Stomach smooth muscle (tissue), 2 donors: ENCODE data around the gene PYGL.

Source experiments
- H3K27ac ChIP-seq: one replicate; pipeline ENCODE4 v1.7.0; 2013; ENCODE audit warnings: mild to moderate bottlenecking, low read length, inconsistent platforms
- H3K27me3 ChIP-seq, 2 donors: one replicate each; pipeline ENCODE4 v1.7.0; 2013; ENCODE audit warnings: low read length in 2 of 2; ENCODE audit not compliant: insufficient read depth in 2 of 2, control insufficient read depth in 1 of 2
- H3K36me3 ChIP-seq, 2 donors: one replicate each; pipeline ENCODE4 v1.7.0; 2013; ENCODE audit warnings: low read length in 2 of 2; ENCODE audit not compliant: control insufficient read depth in 2 of 2, insufficient read depth in 2 of 2
- H3K4me1 ChIP-seq: one replicate; pipeline ENCODE4 v1.7.0; 2013; ENCODE audit warnings: low read length; ENCODE audit not compliant: control insufficient read depth, insufficient read depth
- H3K4me3 ChIP-seq, 2 donors: one replicate each; pipeline ENCODE4 v1.7.0; 2013; ENCODE audit warnings: low read length in 2 of 2
- H3K9ac ChIP-seq, 2 donors: one replicate each; pipeline ENCODE4 v1.7.0; 2013; ENCODE audit warnings: low read length in 2 of 2, mild to moderate bottlenecking in 1 of 2
- H3K9me3 ChIP-seq, 2 donors: one replicate each; pipeline ENCODE4 v1.7.0; 2013; ENCODE audit warnings: low read length in 2 of 2; ENCODE audit not compliant: control insufficient read depth in 2 of 2
- donor health status: healthy.
- donor health status: Pancreatic carcinoma.

The PYGL gene

DNA sequence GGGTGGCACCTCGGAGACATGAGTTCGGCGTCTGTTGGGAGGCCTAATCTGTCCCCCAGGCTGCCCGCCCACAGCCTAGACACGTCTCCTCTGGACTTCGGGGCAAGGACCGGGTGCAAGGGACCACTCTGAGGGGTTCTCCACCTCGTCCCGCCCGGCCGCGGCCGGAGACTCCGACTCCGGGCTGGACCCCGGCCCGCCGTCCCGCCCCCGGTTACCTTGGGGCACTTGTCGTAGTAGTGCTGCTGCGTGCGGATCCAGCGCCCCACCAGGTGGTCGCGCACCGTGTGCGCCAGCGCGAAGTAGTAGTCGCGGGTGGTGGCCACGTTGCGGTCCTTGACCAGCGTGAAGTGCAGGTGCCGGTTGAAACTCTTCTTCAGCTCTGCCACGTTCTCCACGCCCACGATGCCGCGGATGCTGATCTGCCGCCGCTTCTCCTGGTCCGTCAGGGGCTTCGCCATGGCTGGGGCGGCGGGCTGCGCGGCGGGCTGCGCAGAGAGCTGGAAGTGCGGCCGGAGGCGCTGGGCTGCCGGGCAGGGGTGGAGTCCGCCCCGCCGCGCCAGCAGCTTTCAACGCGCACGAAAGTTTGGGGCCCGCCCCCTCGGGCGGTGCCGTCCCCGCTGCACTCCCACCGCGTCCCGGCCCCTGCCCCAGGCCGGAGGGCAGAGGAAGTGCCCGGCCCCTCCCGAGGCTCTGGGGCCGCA, at the start of gene PYGL:
PYGL (minus strand) TSS at position 541 of the 704 bp plus-strand sequence; CDS start at position 461, 80 bp downstream.
- H3K27ac ChIP-seq, result no peak within 1 kb of the TSS
- peaks cover 0 to 3% of the 10 kb centered on the region in 2 donors for H3K36me3 ChIP-seq
- peak within 1 kb of the TSS; percentile 81 to 88 for H3K4me3 ChIP-seq
- peak within 1 kb of the TSS; percentile 60 to 67 for H3K9ac ChIP-seq
- H3K27me3 ChIP-seq, result peaks cover 0 to 3% of the 10 kb centered on the region in 2 donors
- H3K9me3 ChIP-seq, result no peaks in the 10 kb centered on the region
- H3K4me1 ChIP-seq, result peaks cover 13% of the 10 kb centered on the region

DNA sequence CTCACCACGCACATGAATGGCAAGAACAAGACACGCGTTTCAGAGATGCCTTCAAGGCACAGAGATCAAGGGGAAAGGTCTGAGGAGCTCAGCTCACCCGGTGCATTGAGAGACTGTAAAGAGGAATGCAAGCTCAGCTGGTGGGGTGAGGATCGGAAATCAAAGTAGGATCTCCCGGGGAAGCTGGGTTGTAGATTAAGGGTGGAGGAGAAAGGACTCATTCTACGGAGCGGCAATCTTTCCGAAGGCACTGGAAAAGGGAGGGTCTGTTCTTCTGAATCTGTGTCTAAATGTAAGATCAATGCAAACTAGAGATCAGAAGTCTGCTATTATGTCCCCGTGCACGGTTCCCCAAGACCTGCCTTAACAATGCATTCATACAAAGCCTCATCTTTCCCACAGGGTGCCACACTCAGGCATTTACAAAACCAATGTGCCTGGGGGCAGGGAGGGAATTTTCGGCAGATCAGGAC, 41.6 kb upstream of the PYGL start:
- H3K4me3 ChIP-seq, result no peak overlapping the region

DNA sequence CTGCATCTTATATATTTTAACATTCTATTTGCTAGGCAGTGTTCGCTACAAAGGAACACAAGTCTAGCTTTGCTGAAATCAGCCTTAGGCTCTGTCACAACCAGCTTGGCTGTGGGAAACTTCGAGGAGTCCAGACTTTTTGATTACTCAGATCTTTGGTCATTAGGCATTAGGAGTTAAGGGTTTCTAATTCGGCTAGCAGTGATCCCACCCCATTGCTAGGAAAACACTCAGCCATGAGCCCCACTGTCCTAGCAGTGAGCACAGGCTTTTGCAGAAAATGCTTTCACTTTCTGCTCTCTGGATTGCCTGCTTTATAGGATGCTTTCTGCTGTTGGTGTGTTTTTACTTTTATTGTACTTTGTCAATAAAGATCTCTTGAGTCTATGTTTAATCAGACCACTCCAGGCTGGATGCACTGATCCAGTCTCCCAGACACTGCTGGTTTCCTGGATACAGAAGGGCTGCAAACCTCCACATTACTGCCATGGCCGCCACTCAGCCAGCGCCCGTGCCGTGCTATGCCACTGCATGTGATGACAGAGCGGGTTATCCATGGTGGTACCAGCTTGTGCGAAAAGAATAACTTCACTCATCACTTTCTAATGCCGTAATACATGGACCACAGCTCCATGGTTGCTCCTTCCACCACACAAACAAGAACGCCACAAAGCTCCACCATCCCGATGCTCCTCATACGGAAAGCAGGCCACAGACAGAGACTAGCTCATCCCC, 41.0 kb upstream of the PYGL start:
- no peaks in the 10 kb centered on the region for H3K27me3 ChIP-seq
- no peaks in the 10 kb centered on the region for H3K9me3 ChIP-seq
- H3K9ac ChIP-seq, result no peak overlapping the region
- no peak overlapping the region for H3K27ac ChIP-seq
- H3K36me3 ChIP-seq, result no peaks in the 10 kb centered on the region
- no peak overlapping the region for H3K4me3 ChIP-seq
- H3K4me1 ChIP-seq, result no peaks in the 10 kb centered on the region

More for the DNA sequence above, 41.6 kb upstream of the PYGL start:
- H3K9me3 ChIP-seq, result no peaks in the 10 kb centered on the region
- H3K27me3 ChIP-seq, result no peaks in the 10 kb centered on the region
- no peak overlapping the region for H3K9ac ChIP-seq
- H3K27ac ChIP-seq, result no peak overlapping the region
- H3K4me1 ChIP-seq, result no peaks in the 10 kb centered on the region
- H3K36me3 ChIP-seq, result no peaks in the 10 kb centered on the region

DNA sequence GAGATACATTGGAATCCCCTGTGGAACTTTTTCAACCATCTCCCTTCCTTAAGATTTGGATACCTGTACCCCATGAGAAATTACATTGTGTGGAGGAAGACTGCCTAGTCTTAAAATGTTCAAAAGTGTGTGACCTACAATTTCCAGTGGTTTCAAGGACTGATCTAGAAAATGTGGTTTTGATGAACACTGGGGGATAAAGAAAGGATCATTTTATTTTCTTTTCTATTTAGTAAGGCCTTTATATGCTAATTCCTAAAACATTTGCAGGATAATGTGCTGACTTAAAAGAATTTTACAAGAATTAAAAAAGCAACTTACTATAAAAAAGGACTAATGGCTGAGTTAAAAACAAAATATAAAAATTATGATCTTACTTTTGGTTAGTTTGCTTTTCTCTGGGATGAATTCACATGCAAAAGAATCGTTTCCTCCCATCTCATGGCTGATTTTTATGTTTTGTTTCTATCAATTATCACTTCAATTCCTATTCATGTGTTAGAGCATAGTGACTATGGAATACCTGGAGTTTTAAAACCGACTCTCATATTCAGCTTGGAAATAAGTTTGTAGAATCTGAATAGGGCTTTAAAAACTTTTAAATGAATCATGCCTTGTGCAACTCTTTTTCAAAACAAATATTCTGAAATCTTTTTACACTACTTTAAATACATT, 39.9 kb upstream of the PYGL start:
- Histone ChIP-seq H3K4me3 (no peak overlapping the region), H3K27me3 (no peaks in the 10 kb centered on the region), H3K36me3 (no peaks in the 10 kb centered on the region), H3K9me3 (no peaks in the 10 kb centered on the region), H3K9ac (no peak overlapping the region), H3K4me1 (no peaks in the 10 kb centered on the region), H3K27ac (no peak overlapping the region)

DNA sequence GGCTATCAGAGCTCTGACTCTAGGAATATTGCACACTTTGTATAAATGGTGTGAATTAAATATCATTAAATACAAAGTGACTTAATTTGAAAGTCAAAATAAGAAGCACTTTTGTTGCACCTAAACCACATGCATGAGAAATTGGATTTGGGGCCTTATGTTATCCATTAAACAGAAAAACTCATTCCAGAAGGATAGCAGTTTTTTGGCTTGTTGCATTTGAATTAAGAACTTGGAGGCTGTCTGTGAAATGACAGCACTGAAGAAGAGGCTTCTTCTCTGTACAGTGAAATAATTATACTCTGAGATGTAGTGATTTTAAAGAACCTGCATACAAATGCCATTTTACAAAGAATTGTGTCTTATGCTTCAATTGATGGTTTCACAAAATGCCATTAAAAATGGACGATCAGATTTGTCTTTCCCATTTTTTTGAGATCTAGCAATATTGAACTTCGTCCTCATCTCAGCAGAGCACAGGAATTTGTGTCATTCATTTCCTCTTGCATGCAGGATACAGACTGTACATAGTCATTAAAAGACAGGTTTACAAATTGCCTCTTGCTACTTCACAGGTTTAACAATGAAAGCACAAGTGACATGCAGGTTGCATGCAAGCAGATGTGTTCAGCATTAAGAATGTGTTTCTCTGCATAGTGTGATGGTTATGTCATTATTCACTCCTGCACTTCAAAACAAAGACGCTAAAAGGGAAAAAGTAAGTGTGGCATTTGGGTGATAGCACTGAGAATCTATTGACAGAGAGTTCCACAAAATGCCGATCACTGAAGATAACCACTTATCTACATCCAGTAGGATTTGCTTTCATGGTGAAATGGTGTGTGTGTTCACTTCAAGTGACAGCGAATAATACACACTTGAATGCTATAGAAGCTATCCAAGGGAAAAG, 35.9 kb upstream of the PYGL start:
- no peaks in the 10 kb centered on the region for H3K36me3 ChIP-seq
- H3K9me3 ChIP-seq, result no peaks in the 10 kb centered on the region
- H3K4me1 ChIP-seq, result no peaks in the 10 kb centered on the region
- H3K27me3 ChIP-seq, result no peaks in the 10 kb centered on the region
- H3K9ac ChIP-seq, result no peak overlapping the region
- H3K27ac ChIP-seq, result no peak overlapping the region
- H3K4me3 ChIP-seq, result no peak overlapping the region

DNA sequence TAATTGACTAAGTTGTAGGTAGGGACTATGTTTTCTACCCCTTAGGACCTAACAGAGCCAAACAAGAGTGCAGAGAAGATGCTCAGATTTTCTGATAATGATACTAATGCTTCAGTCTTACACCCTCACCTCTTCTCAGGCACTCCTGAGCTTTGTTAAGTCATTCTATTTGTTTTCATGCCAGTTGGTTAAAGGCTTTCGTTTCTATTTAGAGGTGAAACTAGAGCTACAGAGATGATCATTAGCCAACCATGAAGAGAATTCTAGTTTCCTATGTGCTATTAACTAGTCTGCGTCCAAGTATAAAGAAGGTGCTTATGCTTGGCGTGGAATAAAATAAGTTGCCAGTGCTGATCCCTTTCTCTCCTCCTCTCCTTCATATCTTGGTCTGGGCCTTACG, 34.6 kb upstream of the PYGL start:
- Histone ChIP-seq H3K9me3 (no peaks in the 10 kb centered on the region), H3K4me3 (no peak overlapping the region), H3K36me3 (no peaks in the 10 kb centered on the region), H3K9ac (no peak overlapping the region), H3K27me3 (no peaks in the 10 kb centered on the region), H3K4me1 (no peaks in the 10 kb centered on the region), H3K27ac (no peak overlapping the region)

DNA sequence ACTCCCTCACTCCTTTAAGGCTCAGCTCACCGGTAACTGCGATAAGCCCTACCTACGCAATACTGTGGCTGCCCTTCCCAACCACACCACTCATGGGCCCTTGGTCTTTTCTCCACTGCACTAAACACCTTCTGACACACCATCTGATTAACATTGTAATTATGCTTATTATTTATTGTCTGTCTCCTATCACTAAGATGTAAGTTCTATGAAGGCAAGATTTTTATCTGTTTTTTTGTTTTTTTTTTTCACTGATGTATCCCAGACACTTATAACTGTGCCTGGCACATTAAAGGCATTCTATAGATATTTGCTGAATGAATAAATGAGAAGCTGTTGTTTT, 34.2 kb upstream of the PYGL start:
- Histone ChIP-seq H3K27me3 (no peaks in the 10 kb centered on the region), H3K4me1 (no peaks in the 10 kb centered on the region), H3K9ac (no peak overlapping the region), H3K27ac (no peak overlapping the region), H3K36me3 (no peaks in the 10 kb centered on the region), H3K9me3 (no peaks in the 10 kb centered on the region), H3K4me3 (no peak overlapping the region)

DNA sequence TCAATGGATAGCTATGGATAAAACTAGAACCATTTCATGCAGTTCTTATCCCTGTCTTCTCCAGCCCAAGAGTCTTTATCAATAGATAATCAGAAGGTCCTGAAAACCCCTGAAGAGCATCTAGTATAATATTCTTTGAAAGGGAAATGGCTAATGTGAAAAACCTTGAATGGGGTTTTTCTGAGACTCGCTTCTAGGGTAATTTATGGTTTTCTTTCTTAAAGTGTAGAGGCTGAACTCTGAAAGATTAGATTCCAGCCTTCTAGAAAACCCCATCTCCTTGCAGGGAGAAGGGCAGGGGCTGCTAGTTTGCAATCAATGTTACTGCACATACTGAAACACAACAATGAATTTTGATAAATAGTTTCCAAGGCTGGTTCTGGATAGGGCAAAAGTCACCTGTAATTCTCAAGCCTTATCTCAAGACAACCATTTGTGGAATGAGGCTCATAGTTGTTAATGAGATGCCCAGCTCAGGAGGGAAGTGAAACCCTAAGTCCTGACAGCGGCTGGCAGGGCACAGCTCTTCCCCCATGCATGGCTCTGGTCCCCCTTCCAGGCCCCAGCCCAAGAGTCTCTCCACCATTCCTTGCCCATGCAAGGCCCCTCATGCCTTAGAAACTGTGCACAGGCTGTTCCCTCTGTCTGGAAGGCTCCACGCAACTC, 33.7 kb upstream of the PYGL start:
- no peak overlapping the region for H3K9ac ChIP-seq
- no peaks in the 10 kb centered on the region for H3K4me1 ChIP-seq
- H3K36me3 ChIP-seq, result no peaks in the 10 kb centered on the region
- H3K9me3 ChIP-seq, result no peaks in the 10 kb centered on the region
- no peaks in the 10 kb centered on the region for H3K27me3 ChIP-seq
- H3K4me3 ChIP-seq, result no peak overlapping the region
- no peak overlapping the region for H3K27ac ChIP-seq

DNA sequence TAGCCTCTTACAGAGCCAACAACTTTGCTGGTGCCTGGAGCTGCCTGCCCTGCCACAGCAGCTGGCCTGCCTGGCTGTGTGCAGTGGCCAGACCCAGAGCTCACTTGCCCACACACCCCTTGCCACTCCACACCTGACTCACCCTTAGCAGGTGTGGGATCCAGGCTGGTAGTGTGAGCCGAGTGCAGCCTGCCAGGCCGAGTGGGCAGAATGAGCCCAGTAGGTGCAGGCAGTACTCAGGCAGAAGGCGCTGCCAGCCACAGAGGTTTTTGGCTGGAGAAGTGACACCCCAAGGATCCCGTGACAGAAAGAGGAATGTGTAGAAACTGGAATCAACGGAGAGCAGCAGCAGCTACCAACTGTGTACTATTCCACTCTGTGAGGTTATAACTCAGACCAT, 29.8 kb upstream of the PYGL start:
- H3K4me3 ChIP-seq, result no peak overlapping the region
- H3K27me3 ChIP-seq, result no peaks in the 10 kb centered on the region
- H3K9ac ChIP-seq, result no peak overlapping the region
- no peaks in the 10 kb centered on the region for H3K36me3 ChIP-seq
- H3K27ac ChIP-seq, result no peak overlapping the region
- no peaks in the 10 kb centered on the region for H3K4me1 ChIP-seq
- no peaks in the 10 kb centered on the region for H3K9me3 ChIP-seq

DNA sequence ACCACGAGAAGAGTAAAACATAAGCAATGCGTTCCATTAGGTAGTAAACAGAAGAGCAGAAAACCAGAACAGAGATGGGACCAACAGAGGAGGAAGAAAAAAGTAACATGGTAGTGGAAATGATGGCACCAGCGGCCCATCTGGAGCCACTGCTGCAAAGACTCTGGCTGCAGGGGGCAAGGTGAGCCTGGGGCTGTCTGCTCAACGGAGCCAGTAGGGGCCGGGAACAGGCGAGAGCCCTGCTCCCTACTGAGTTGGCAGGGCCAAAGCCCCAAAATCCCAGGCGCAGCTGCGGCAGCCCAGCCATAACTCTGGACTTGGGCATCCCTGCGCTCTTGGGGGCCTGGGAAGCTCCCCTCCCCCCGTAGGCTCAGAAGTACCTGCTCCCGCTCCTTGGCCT, 28.5 kb upstream of the PYGL start:
- H3K27me3 ChIP-seq, result no peaks in the 10 kb centered on the region
- H3K4me3 ChIP-seq, result no peak overlapping the region
- H3K36me3 ChIP-seq, result no peaks in the 10 kb centered on the region
- no peak overlapping the region for H3K27ac ChIP-seq
- no peaks in the 10 kb centered on the region for H3K9me3 ChIP-seq
- no peaks in the 10 kb centered on the region for H3K4me1 ChIP-seq
- H3K9ac ChIP-seq, result no peak overlapping the region
